Subcutaneous adipose tissue (tissue), 4 donors: ENCODE data around the gene ZNF594. TPM values are rescaled to one million over a fixed set of nuclear protein-coding genes. Genes with fewer than 3 reads are reported as not detected.

Experiments used
- CTCF ChIP-seq: fragments of 450-650 bp; IDR thresholded peaks from one replicate; pipeline ENCODE4 v1.5.1; 2016; ENCODE audit warnings: low read depth, mild to moderate bottlenecking, control low read depth, antibody characterized with exemption, moderate library complexity
- total RNA-seq, 4 donors: library from RNA; depleted of rRNA; stranded (reverse); fragments of >200 nt; gene quantifications; one replicate each; pipeline ENCODE4 v1.1.0, GENCODE V29; 2016

The ZNF594 gene
- 10 to 100 TPM in 3 of 4 donors, 1 to 10 TPM in 1; 5.5 to 17.1 (median 11.0) TPM for total RNA-seq

GRCh38 chr17:5191541-5192417 is at the start of gene ZNF594:
TSS of gene ZNF594 (minus strand) at chr17:5191868. CDS start at chr17:5184256, 7,612 bp downstream.
- no peak for TF ChIP-seq CTCF

- no peak for TF ChIP-seq CTCF
Measured at GRCh38 chr17:5238333-5238732, 46.7 kb upstream of the ZNF594 start.

GRCh38 chr17:5237541-5238016 is 45.9 kb upstream of the ZNF594 start:
- no peak for TF ChIP-seq CTCF

- TF ChIP-seq CTCF: no peak
Measured at GRCh38 chr17:5236938-5237540, 45.4 kb upstream of the ZNF594 start.

- TF ChIP-seq CTCF: no peak
Measured at GRCh38 chr17:5234645-5235576, 43.2 kb upstream of the ZNF594 start, which contains the start of gene SCIMP. TSS of gene SCIMP (minus strand) at chr17:5234860. CDS start at chr17:5234755, 105 bp downstream.

- no peak for TF ChIP-seq CTCF
Measured at GRCh38 chr17:5226940-5227878, 35.5 kb upstream of the ZNF594 start.
